GM18951 (cell line): ENCODE data around the gene ELAVL1.
"Not testable (repeated sequence)": the region's sequence is repeated elsewhere in the genome, so short reads cannot be mapped to it uniquely, and the experiment has no call there.

Experiments
- POLR2A ChIP-seq: IDR thresholded peaks from 4 replicates; pipeline ENCODE4 v1.6.1; 2011; ENCODE audit warnings: mild to moderate bottlenecking; ENCODE audit not compliant: insufficient read length, insufficient read depth; ENCODE audit errors: extremely low read depth
- in situ Hi-C: fragments of 300-500 bp; cut with MboI; formaldehyde crosslinking; loops from one replicate; pipeline ENCODE4 v1.12.0; 2022; ENCODE audit warnings: low sequenced_read_pairs, mixed read lengths, inconsistent platforms; ENCODE audit not compliant: unreplicated experiment

The ELAVL1 gene

GRCh38 chr19:7965921-7966665, 39.3 kb downstream of the ELAVL1 start:
- in situ Hi-C loops: no loop called here
- TF ChIP-seq POLR2A: no peak

- in situ Hi-C loops: no loop called here
- TF ChIP-seq POLR2A: no peak
These were observed 40.1 kb downstream of the ELAVL1 start for GRCh38 chr19:7965259-7965841.

GRCh38 chr19:7963566-7963965, 41.9 kb downstream of the ELAVL1 start:
- no peak for TF ChIP-seq POLR2A
- in situ Hi-C loops: no loop called here

- TF ChIP-seq POLR2A: no peak
- in situ Hi-C loops: no loop called here
These were observed 42.7 kb downstream of the ELAVL1 start for GRCh38 chr19:7962644-7963268.

GRCh38 chr19:7961920-7962626, 43.4 kb downstream of the ELAVL1 start:
- TF ChIP-seq POLR2A: no peak
- in situ Hi-C loops: no loop called here

GRCh38 chr19:7961082-7961481, 44.4 kb downstream of the ELAVL1 start:
- in situ Hi-C loops: not testable (repeated sequence)

- in situ Hi-C loops: no loop called here
- TF ChIP-seq POLR2A: no peak
These were observed 46.2 kb downstream of the ELAVL1 start for GRCh38 chr19:7959211-7959610.

- TF ChIP-seq POLR2A: no peak
- in situ Hi-C loops: no loop called here
These were observed 49.7 kb downstream of the ELAVL1 start for GRCh38 chr19:7955696-7956095.

- no peak for TF ChIP-seq POLR2A
- in situ Hi-C loops: no loop called here
These were observed 51.9 kb downstream of the ELAVL1 start for GRCh38 chr19:7953576-7953975.

- in situ Hi-C loops: no loop called here
These were observed 52.4 kb downstream of the ELAVL1 start for GRCh38 chr19:7953060-7953459.

GRCh38 chr19:7947939-7948338, 57.5 kb downstream of the ELAVL1 start:
- in situ Hi-C loops: no loop called here
- no peak for TF ChIP-seq POLR2A

More at GRCh38 chr19:7953060-7953459, 52.4 kb downstream of the ELAVL1 start:
- no peak for TF ChIP-seq POLR2A

- no peak for TF ChIP-seq POLR2A
These were observed 61.2 kb downstream of the ELAVL1 start for GRCh38 chr19:7944177-7944761.

More at GRCh38 chr19:7944177-7944761, 61.2 kb downstream of the ELAVL1 start:
- in situ Hi-C loops: no loop called here
